Suprapubic skin (tissue), 4 donors: ENCODE measurements around the gene PRKCE. TPM values are rescaled to one million over a fixed set of nuclear protein-coding genes. Genes with fewer than 3 reads are reported as not detected.

Experiments
- DNase-seq, 2 donors: peaks; one replicate each; pipeline ENCODE4 v3.0.0-alpha.2; 2019; ENCODE audit warnings: low spot score in 2 of 2
- H3K27ac ChIP-seq: fragments of 200-600 bp; sonication (generic); one replicate; pipeline ENCODE4 v1.5.1; 2019
- H3K27me3 ChIP-seq: fragments of 200-600 bp; sonication (generic); one replicate; pipeline ENCODE4 v1.5.1; 2019
- H3K36me3 ChIP-seq: fragments of 200-600 bp; sonication (generic); one replicate; pipeline ENCODE4 v1.5.1; 2019
- H3K4me1 ChIP-seq: fragments of 200-600 bp; sonication (generic); one replicate; pipeline ENCODE4 v1.5.1; 2019
- H3K4me3 ChIP-seq: fragments of 200-600 bp; sonication (generic); one replicate; pipeline ENCODE4 v1.5.1; 2019; ENCODE audit warnings: mild to moderate bottlenecking
- H3K9me3 ChIP-seq: fragments of 200-600 bp; sonication (generic); one replicate; pipeline ENCODE4 v1.5.1; 2019
- CTCF ChIP-seq, 2 donors: fragments of 200-600 bp in 1 of 2; fragments of 450-650 bp in 1 of 2; sonication (generic) in 1 of 2; IDR thresholded peaks; one replicate each; pipeline ENCODE4 v1.5.1; 2016 to 2019; ENCODE audit warnings: antibody characterized with exemption in 2 of 2, mild to moderate bottlenecking in 1 of 2, moderate library complexity in 1 of 2
- EP300 ChIP-seq: sonication (generic); formaldehyde crosslinking; IDR thresholded peaks from one replicate; pipeline ENCODE4 v1.6.1; 2017; ENCODE audit warnings: antibody characterized with exemption
- POLR2A ChIP-seq, 2 donors: fragments of 450-650 bp; IDR thresholded peaks; one replicate each; pipeline ENCODE4 v1.6.1; 2017; ENCODE audit warnings: antibody characterized with exemption in 2 of 2, mild to moderate bottlenecking in 2 of 2, moderate library complexity in 2 of 2
- POLR2AphosphoS5 ChIP-seq, 3 donors: sonication (generic); formaldehyde crosslinking; IDR thresholded peaks; one replicate each; pipeline ENCODE4 v1.6.1; 2017; ENCODE audit warnings: antibody characterized with exemption in 3 of 3
- WGBS: methylation state at CpG from one replicate; pipeline ENCODE4 v1.1.5; 2018; 5-methylcytosine and 5-hydroxymethylcytosine counted together
- total RNA-seq, 4 donors: library from RNA; depleted of rRNA; stranded (reverse); fragments of >200 nt; gene quantifications; one replicate each; pipeline ENCODE4 v1.1.0, GENCODE V29; 2016

Gene PRKCE
- total RNA-seq, 4 donors from 2014 or later, result 7.9 to 18.3 (median 12.5) TPM

GRCh38 chr2:45876611-45877010 lies 225.1 kb downstream of the PRKCE start:
- TF ChIP-seq POLR2AphosphoS5 (IDR thresholded peaks at IDR 0.05) (no peak), CTCF (IDR thresholded peaks at IDR 0.05) (no peak), POLR2A (IDR thresholded peaks at IDR 0.05) (no peak), EP300 (no peak)
- H3K36me3 ChIP-seq, result no peaks in the 10 kb centered on the region
- no peak for DNase-seq
- H3K4me3 ChIP-seq, result no peak overlapping the region
- 97% methylated on average over 2 of the region's 2 CpGs for WGBS
- no peak overlapping the region for H3K27ac ChIP-seq
- H3K9me3 ChIP-seq, result peaks cover 6% of the 10 kb centered on the region
- H3K27me3 ChIP-seq, result no peaks in the 10 kb centered on the region
- peaks cover 15% of the 10 kb centered on the region for H3K4me1 ChIP-seq

GRCh38 chr2:45879406-45879805 lies 227.9 kb downstream of the PRKCE start:
- no peak for TF ChIP-seq EP300
- TF ChIP-seq CTCF (IDR thresholded peaks at IDR 0.05), result no peak
- TF ChIP-seq POLR2A (IDR thresholded peaks at IDR 0.05), result no peak
- no peak for TF ChIP-seq POLR2AphosphoS5 (IDR thresholded peaks at IDR 0.05)
- Histone ChIP-seq H3K36me3 (no peaks in the 10 kb centered on the region), H3K27me3 (no peaks in the 10 kb centered on the region), H3K9me3 (peaks cover 6% of the 10 kb centered on the region), H3K4me3 (no peak overlapping the region), H3K27ac (no peak overlapping the region), H3K4me1 (peaks cover 26% of the 10 kb centered on the region)
- no peak for DNase-seq
- 97% methylated on average over 6 of the region's 6 CpGs for whole genome bisulfite sequencing

- H3K27me3 ChIP-seq, result no peaks in the 10 kb centered on the region
- no peak overlapping the region for H3K27ac ChIP-seq
- 97% methylated on average over 2 of the region's 2 CpGs for WGBS
- H3K9me3 ChIP-seq, result peaks cover 6% of the 10 kb centered on the region
- H3K4me1 ChIP-seq, result peaks cover 27% of the 10 kb centered on the region
- H3K4me3 ChIP-seq, result no peak overlapping the region
- no peaks in the 10 kb centered on the region for H3K36me3 ChIP-seq
- no peak for DNase-seq
- TF ChIP-seq POLR2AphosphoS5 (IDR thresholded peaks at IDR 0.05), result no peak
- TF ChIP-seq EP300, result no peak
- TF ChIP-seq POLR2A (IDR thresholded peaks at IDR 0.05), result no peak
- TF ChIP-seq CTCF (IDR thresholded peaks at IDR 0.05), result no peak
Observed at GRCh38 chr2:45879936-45880335, 228.5 kb downstream of the PRKCE start.

- H3K9me3 ChIP-seq, result no peaks in the 10 kb centered on the region
- no peak overlapping the region for H3K27ac ChIP-seq
- TF ChIP-seq POLR2A (IDR thresholded peaks at IDR 0.05) (no peak), POLR2AphosphoS5 (IDR thresholded peaks at IDR 0.05) (no peak), EP300 (no peak), CTCF (IDR thresholded peaks at IDR 0.05) (no peak)
- peaks cover 47% of the 10 kb centered on the region for H3K4me1 ChIP-seq
- H3K4me3 ChIP-seq, result no peak overlapping the region
- DNase-seq, result no peak
- H3K36me3 ChIP-seq, result no peaks in the 10 kb centered on the region
- 96% methylated on average over 7 of the region's 7 CpGs for WGBS
- no peaks in the 10 kb centered on the region for H3K27me3 ChIP-seq
Observed at GRCh38 chr2:45881970-45882581, 230.6 kb downstream of the PRKCE start.

GRCh38 chr2:45882707-45883602 lies 231.5 kb downstream of the PRKCE start:
- WGBS, result 50% methylated on average over 18 of the region's 21 CpGs
- Histone ChIP-seq H3K27ac (peak overlapping the region; percentile 33), H3K4me3 (no peak overlapping the region), H3K27me3 (no peaks in the 10 kb centered on the region), H3K4me1 (peaks cover 55% of the 10 kb centered on the region), H3K9me3 (no peaks in the 10 kb centered on the region), H3K36me3 (no peaks in the 10 kb centered on the region)
- TF ChIP-seq POLR2A (IDR thresholded peaks at IDR 0.05) (no peak), POLR2AphosphoS5 (IDR thresholded peaks at IDR 0.05) (no peak), EP300 (no peak), CTCF (IDR thresholded peaks at IDR 0.05) (no peak)
- no peak for DNase-seq
